Measurements from ENCODE around the gene TSPAN11.

The TSPAN11 gene

DNA sequence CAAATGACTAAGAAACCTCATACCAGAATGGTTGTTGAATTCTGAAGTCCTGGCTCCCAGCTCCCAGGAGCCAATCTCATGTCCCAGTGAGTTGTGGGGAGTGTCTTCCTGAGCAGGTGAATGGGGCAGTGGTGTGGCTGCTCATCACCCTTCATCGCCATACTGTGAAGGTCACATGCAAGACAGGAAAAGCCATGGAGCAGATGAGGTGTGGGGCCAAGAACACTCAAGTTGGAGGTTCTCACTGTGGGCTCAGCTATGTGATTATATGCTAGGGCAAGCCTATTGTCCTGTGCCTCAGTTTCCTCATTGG lies 16.6 kb upstream of the TSPAN11 start:
- Histone ChIP-seq H3K4me3 (ENCODE audit: control insufficient read depth in 1 of 7, extremely low read depth in 1 of 7, insufficient read depth in 4 of 7, low read depth in 2 of 7, low read length in 6 of 7) (no peak overlapping the region), H3K4me1 (ENCODE audit: control extremely low read depth in 1 of 4, control insufficient read depth in 4 of 4, insufficient read depth in 4 of 4, low read length in 3 of 4) (peaks cover 0 to 4% (median 0%) of the 10 kb centered on the region in 4 experiments), H3K27me3 (replicated peaks in 2 of 5; ENCODE audit: control insufficient read depth in 4 of 5, insufficient read depth in 5 of 5, low read length in 4 of 5) (no peaks in the 10 kb centered on the region), H3K36me3 (ENCODE audit: control insufficient read depth in 4 of 4, insufficient read depth in 4 of 4, low read length in 3 of 4) (no peaks in the 10 kb centered on the region), H3K27ac (ENCODE audit: insufficient read depth in 1 of 2, low read depth in 1 of 2, low read length in 2 of 2, poor library complexity in 1 of 2, severe bottlenecking in 2 of 2) (no peak overlapping the region), H3K9me3 (ENCODE audit: control extremely low read depth in 1 of 5, control insufficient read depth in 4 of 5, insufficient read depth in 2 of 5, low read depth in 1 of 5, low read length in 4 of 5) (peaks cover 0 to 3% (median 0%) of the 10 kb centered on the region in 5 experiments)
- 100% methylated on average over 1 of the region's 1 CpG for WGBS (ENCODE audit: insufficient coverage)
- ChIA-PET CTCF (no interaction called here), POLR2A (no interaction called here)
- no peak for DNase-seq

DNA sequence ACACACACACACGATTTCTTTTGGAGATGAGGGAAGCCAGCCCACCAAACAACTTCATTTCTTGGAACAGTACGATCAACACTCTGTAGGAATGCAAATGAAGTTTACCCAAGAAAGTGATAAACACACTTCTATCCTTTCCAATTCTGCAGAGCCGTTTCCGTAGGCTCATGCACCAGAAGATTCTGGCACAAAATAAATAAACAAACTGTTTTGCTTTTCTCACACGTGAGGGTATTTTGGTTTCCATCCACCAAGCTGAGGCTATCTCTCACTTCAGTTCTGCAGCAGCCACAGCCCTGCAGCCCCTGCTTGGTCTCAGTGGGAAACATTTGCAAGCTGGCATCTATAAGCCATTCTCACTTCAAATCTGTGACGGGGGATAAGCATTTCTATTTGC lies 15.3 kb upstream of the TSPAN11 start:
- POLR2A ChIA-PET = no interaction called here

DNA sequence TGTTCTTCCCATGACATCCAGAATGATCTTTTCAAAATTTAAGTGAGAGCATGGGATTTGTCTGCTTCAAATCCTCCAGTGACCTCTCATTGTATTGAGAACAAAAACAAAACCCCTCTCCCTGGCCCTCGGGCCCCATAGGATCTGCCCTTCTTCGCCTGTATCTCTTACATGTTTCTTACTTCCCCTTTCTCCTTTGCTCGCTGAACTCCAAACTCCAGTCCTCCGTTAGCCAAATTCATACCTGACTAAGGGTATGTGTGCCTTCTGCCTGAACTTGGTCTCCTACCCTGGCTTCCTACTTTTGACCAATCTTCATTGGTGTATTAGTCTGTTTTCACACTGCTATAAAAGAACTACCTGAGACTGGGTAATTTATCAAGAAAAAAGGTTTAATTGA lies 13.2 kb upstream of the TSPAN11 start:
- Histone ChIP-seq H3K4me1 (ENCODE audit: control extremely low read depth in 1 of 4, control insufficient read depth in 4 of 4, insufficient read depth in 4 of 4, low read length in 3 of 4) (peaks cover 0 to 5% (median 0%) of the 10 kb centered on the region in 4 experiments), H3K9me3 (ENCODE audit: control extremely low read depth in 1 of 5, control insufficient read depth in 4 of 5, insufficient read depth in 2 of 5, low read depth in 1 of 5, low read length in 4 of 5) (peaks cover 0 to 3% (median 0%) of the 10 kb centered on the region in 5 experiments), H3K36me3 (ENCODE audit: control insufficient read depth in 4 of 4, insufficient read depth in 4 of 4, low read length in 3 of 4) (no peaks in the 10 kb centered on the region), H3K27me3 (replicated peaks in 2 of 5; ENCODE audit: control insufficient read depth in 4 of 5, insufficient read depth in 5 of 5, low read length in 4 of 5) (no peaks in the 10 kb centered on the region), H3K4me3 (ENCODE audit: control insufficient read depth in 1 of 7, extremely low read depth in 1 of 7, insufficient read depth in 4 of 7, low read depth in 2 of 7, low read length in 6 of 7) (no peak overlapping the region), H3K27ac (ENCODE audit: insufficient read depth in 1 of 2, low read depth in 1 of 2, low read length in 2 of 2, poor library complexity in 1 of 2, severe bottlenecking in 2 of 2) (no peak overlapping the region)
- ChIA-PET POLR2A (no interaction called here), CTCF (no interaction called here)
- 35% methylated on average over 4 of the region's 4 CpGs for WGBS (ENCODE audit: insufficient coverage)
- DNase-seq = peak in 1 of 3 donors; percentile 8

More for the DNA sequence above, 15.3 kb upstream of the TSPAN11 start:
- H3K27me3 ChIP-seq (replicated peaks in 2 of 5; ENCODE audit: control insufficient read depth in 4 of 5, insufficient read depth in 5 of 5, low read length in 4 of 5) = no peaks in the 10 kb centered on the region
- no peaks in the 10 kb centered on the region for H3K36me3 ChIP-seq (ENCODE audit: control insufficient read depth in 4 of 4, insufficient read depth in 4 of 4, low read length in 3 of 4)
- peaks cover 0 to 5% (median 0%) of the 10 kb centered on the region in 4 experiments for H3K4me1 ChIP-seq (ENCODE audit: control extremely low read depth in 1 of 4, control insufficient read depth in 4 of 4, insufficient read depth in 4 of 4, low read length in 3 of 4)
- CTCF ChIA-PET = interaction anchor here (1.6 kb wide), 1 partner anchor 11 kb away, joined by 4 read pairs; no protein-coding TSS in a partner anchor
- peaks cover 0 to 3% (median 0%) of the 10 kb centered on the region in 5 experiments for H3K9me3 ChIP-seq (ENCODE audit: control extremely low read depth in 1 of 5, control insufficient read depth in 4 of 5, insufficient read depth in 2 of 5, low read depth in 1 of 5, low read length in 4 of 5)
- WGBS (ENCODE audit: insufficient coverage) = 86% methylated on average over 5 of the region's 6 CpGs
- H3K4me3 ChIP-seq (ENCODE audit: control insufficient read depth in 1 of 7, extremely low read depth in 1 of 7, insufficient read depth in 4 of 7, low read depth in 2 of 7, low read length in 6 of 7) = no peak overlapping the region
- DNase-seq = no peak
- H3K27ac ChIP-seq (ENCODE audit: insufficient read depth in 1 of 2, low read depth in 1 of 2, low read length in 2 of 2, poor library complexity in 1 of 2, severe bottlenecking in 2 of 2) = no peak overlapping the region

GRCh38 chr12:30914986-30915591 lies 11.5 kb upstream of the TSPAN11 start:
- no peak for DNase-seq
- POLR2A ChIA-PET = no interaction called here
- H3K4me3 ChIP-seq (ENCODE audit: control insufficient read depth in 1 of 7, extremely low read depth in 1 of 7, insufficient read depth in 4 of 7, low read depth in 2 of 7, low read length in 6 of 7) = no peak overlapping the region
- peaks cover 0 to 5% (median 0%) of the 10 kb centered on the region in 4 experiments for H3K4me1 ChIP-seq (ENCODE audit: control extremely low read depth in 1 of 4, control insufficient read depth in 4 of 4, insufficient read depth in 4 of 4, low read length in 3 of 4)
- CTCF ChIA-PET = no interaction called here
- H3K27ac ChIP-seq (ENCODE audit: insufficient read depth in 1 of 2, low read depth in 1 of 2, low read length in 2 of 2, poor library complexity in 1 of 2, severe bottlenecking in 2 of 2) = no peak overlapping the region
- no peaks in the 10 kb centered on the region for H3K36me3 ChIP-seq (ENCODE audit: control insufficient read depth in 4 of 4, insufficient read depth in 4 of 4, low read length in 3 of 4)
- no peaks in the 10 kb centered on the region for H3K27me3 ChIP-seq (replicated peaks in 2 of 5; ENCODE audit: control insufficient read depth in 4 of 5, insufficient read depth in 5 of 5, low read length in 4 of 5)
- 87% methylated on average over 7 of the region's 9 CpGs for WGBS (ENCODE audit: insufficient coverage)
- peaks cover 0 to 1% (median 0%) of the 10 kb centered on the region in 5 experiments for H3K9me3 ChIP-seq (ENCODE audit: control extremely low read depth in 1 of 5, control insufficient read depth in 4 of 5, insufficient read depth in 2 of 5, low read depth in 1 of 5, low read length in 4 of 5)

GRCh38 chr12:30923057-30923456 lies 3.5 kb upstream of the TSPAN11 start:
- no peak overlapping the region for H3K27ac ChIP-seq (ENCODE audit: insufficient read depth in 1 of 2, low read depth in 1 of 2, low read length in 2 of 2, poor library complexity in 1 of 2, severe bottlenecking in 2 of 2)
- WGBS (ENCODE audit: insufficient coverage) = no CpG with 5 or more reads among the region's 1 CpG
- no peaks in the 10 kb centered on the region for H3K36me3 ChIP-seq (ENCODE audit: control insufficient read depth in 4 of 4, insufficient read depth in 4 of 4, low read length in 3 of 4)
- no peak for DNase-seq
- POLR2A ChIA-PET = no interaction called here
- peaks cover 0 to 10% (median 9%) of the 10 kb centered on the region in 4 experiments for H3K4me1 ChIP-seq (ENCODE audit: control extremely low read depth in 1 of 4, control insufficient read depth in 4 of 4, insufficient read depth in 4 of 4, low read length in 3 of 4)
- CTCF ChIA-PET = no interaction called here
- no peaks in the 10 kb centered on the region for H3K9me3 ChIP-seq (ENCODE audit: control extremely low read depth in 1 of 5, control insufficient read depth in 4 of 5, insufficient read depth in 2 of 5, low read depth in 1 of 5, low read length in 4 of 5)
- peaks cover 0 to 51% (median 25%) of the 10 kb centered on the region in 5 experiments for H3K27me3 ChIP-seq (replicated peaks in 2 of 5; ENCODE audit: control insufficient read depth in 4 of 5, insufficient read depth in 5 of 5, low read length in 4 of 5)
- H3K4me3 ChIP-seq (ENCODE audit: control insufficient read depth in 1 of 7, extremely low read depth in 1 of 7, insufficient read depth in 4 of 7, low read depth in 2 of 7, low read length in 6 of 7) = no peak overlapping the region

DNA sequence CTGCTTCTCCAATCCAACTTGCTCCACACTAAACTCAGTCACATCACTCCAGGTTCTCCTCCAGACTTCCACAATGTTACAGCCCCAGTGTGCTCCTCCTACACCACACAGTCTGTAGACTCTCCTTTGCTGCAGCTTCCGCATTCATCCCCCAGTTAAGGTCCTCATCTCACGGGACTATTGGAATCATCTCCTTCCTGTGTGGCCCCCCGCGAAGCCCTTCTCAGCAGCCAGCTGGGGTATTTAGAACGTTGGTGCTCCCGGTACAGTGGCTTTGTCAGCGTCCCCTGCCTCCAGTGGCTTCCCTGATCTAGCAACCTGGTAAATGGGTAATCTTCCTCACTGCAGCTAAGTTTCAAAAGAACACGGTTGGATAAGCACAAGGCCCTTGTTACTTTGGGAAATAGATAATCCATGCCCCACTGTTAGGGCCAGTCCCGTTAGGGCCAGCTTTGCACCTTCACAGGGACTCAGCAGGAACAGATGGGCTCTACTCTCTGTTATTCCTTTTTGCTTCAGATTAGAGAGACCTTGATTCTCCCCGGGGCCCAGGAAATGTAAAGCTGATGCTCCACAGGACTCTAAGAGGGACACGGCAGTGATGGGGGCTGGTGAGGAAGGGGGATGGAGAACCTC lies 823 bp upstream of the TSPAN11 start:
- Histone ChIP-seq H3K27me3 (replicated peaks in 2 of 5; ENCODE audit: control insufficient read depth in 4 of 5, insufficient read depth in 5 of 5, low read length in 4 of 5) (peaks cover 0 to 67% (median 27%) of the 10 kb centered on the region in 5 experiments), H3K4me1 (ENCODE audit: control extremely low read depth in 1 of 4, control insufficient read depth in 4 of 4, insufficient read depth in 4 of 4, low read length in 3 of 4) (peaks cover 0 to 10% (median 9%) of the 10 kb centered on the region in 4 experiments), H3K27ac (ENCODE audit: insufficient read depth in 1 of 2, low read depth in 1 of 2, low read length in 2 of 2, poor library complexity in 1 of 2, severe bottlenecking in 2 of 2) (no peak overlapping the region), H3K36me3 (ENCODE audit: control insufficient read depth in 4 of 4, insufficient read depth in 4 of 4, low read length in 3 of 4) (no peaks in the 10 kb centered on the region), H3K4me3 (ENCODE audit: control insufficient read depth in 1 of 7, extremely low read depth in 1 of 7, insufficient read depth in 4 of 7, low read depth in 2 of 7, low read length in 6 of 7) (peak overlapping the region in 5 of 7 experiments; percentile 46 to 64 (median 53)), H3K9me3 (ENCODE audit: control extremely low read depth in 1 of 5, control insufficient read depth in 4 of 5, insufficient read depth in 2 of 5, low read depth in 1 of 5, low read length in 4 of 5) (no peaks in the 10 kb centered on the region)
- CTCF ChIA-PET = no interaction called here
- WGBS (ENCODE audit: insufficient coverage) = 71% methylated on average over 11 of the region's 11 CpGs
- no peak for DNase-seq
- POLR2A ChIA-PET = interaction anchor here (0.6 to 0.9 kb wide), 2 partner anchors 195 to 207 kb away, joined by 3 to 6 read pairs; no protein-coding TSS in a partner anchor

DNA sequence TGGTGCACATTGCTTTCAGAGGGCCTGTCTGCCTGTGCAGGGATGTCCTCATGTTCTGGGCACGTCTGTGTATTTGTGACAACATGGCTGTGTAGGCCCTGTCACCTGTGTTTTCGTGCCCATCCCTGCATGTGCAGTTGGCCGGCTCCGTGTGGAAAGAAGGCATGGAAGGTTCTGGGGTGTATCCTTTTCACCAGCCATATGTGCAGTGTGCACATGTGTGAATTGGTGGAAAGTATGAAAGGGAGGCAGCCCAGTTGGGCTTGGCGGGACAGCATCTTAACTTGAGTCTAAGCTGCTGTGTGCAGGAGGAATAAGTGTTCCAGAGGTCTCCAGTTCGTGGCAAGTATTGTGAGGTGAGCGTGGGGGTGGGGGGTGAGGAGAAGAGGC lies 669 bp downstream of the TSPAN11 start:
- peaks cover 0 to 64% (median 29%) of the 10 kb centered on the region in 5 experiments for H3K27me3 ChIP-seq (replicated peaks in 2 of 5; ENCODE audit: control insufficient read depth in 4 of 5, insufficient read depth in 5 of 5, low read length in 4 of 5)
- no peak overlapping the region for H3K27ac ChIP-seq (ENCODE audit: insufficient read depth in 1 of 2, low read depth in 1 of 2, low read length in 2 of 2, poor library complexity in 1 of 2, severe bottlenecking in 2 of 2)
- ChIA-PET CTCF (no interaction called here), POLR2A (no interaction called here)
- peak overlapping the region in 1 of 7 experiments; percentile 53 for H3K4me3 ChIP-seq (ENCODE audit: control insufficient read depth in 1 of 7, extremely low read depth in 1 of 7, insufficient read depth in 4 of 7, low read depth in 2 of 7, low read length in 6 of 7)
- no peak for DNase-seq
- H3K9me3 ChIP-seq (ENCODE audit: control extremely low read depth in 1 of 5, control insufficient read depth in 4 of 5, insufficient read depth in 2 of 5, low read depth in 1 of 5, low read length in 4 of 5) = no peaks in the 10 kb centered on the region
- H3K36me3 ChIP-seq (ENCODE audit: control insufficient read depth in 4 of 4, insufficient read depth in 4 of 4, low read length in 3 of 4) = no peaks in the 10 kb centered on the region
- WGBS (ENCODE audit: insufficient coverage) = 96% methylated on average over 6 of the region's 7 CpGs
- peaks cover 0 to 10% (median 9%) of the 10 kb centered on the region in 4 experiments for H3K4me1 ChIP-seq (ENCODE audit: control extremely low read depth in 1 of 4, control insufficient read depth in 4 of 4, insufficient read depth in 4 of 4, low read length in 3 of 4)
